ENCODE data around the gene GEMIN7.

GEMIN7 gene

DNA sequence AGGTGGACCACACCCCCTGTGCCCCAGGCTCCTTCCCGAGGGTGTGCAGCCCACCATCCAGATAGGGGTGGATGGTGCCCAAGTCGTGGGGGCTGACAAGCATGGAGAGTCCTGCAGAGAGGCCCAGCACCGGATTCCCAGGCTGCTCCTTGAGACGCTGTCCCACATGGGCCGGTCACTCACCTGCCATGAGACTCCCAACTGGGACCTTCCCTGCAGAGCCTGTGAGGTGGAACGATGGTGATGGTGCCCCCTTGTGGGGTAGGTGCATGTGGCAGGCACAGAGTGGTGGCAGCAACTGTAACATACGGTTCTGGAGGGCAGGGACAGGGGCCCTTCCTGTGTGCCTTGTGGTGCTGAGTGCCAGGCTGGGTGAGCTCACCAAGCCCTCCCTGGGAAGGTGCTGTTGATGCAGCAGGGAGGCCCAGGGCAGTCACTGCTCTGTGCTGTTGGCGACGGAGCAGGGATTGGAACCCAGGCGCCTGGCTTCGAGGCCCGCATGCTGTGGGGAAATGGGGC is 47.0 kb downstream of the GEMIN7 start:
- TF ChIP-seq CTCF (IDR thresholded peaks at IDR 0.05; ENCODE audit: low read depth, low read length) = peak; percentile 84
- H3K4me3 ChIP-seq (ENCODE audit: low read depth, low read length) = no peak overlapping the region

GRCh38 chr19:45126654-45127053 is 47.6 kb downstream of the GEMIN7 start:
- TF ChIP-seq CTCF (IDR thresholded peaks at IDR 0.05; ENCODE audit: low read depth, low read length) = no peak

DNA sequence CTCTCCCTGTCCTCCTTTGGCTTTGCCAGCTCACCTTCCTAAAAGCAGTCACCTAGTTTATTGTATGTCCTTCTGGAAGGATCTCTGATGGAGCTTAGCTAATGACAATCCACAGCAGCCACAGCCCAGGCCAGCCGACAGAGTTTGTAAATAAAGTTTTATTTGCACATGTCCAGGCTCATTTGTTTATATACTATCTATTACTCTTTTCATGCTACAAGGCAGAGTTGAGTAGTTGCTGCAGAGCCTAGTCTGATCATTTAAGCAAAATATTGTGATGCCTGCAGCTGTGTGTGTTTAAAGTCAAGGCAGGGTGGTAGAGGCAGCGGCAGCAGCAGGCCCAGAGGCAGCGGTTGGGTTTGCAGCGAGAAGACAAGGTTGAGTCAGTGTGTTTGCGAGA is 49.1 kb downstream of the GEMIN7 start:
- TF ChIP-seq CTCF (IDR thresholded peaks at IDR 0.05; ENCODE audit: low read depth, low read length) = no peak
- H3K4me3 ChIP-seq (ENCODE audit: low read depth, low read length) = no peak overlapping the region

More at GRCh38 chr19:45126654-45127053, 47.6 kb downstream of the GEMIN7 start:
- H3K4me3 ChIP-seq (ENCODE audit: low read depth, low read length) = no peak overlapping the region

GRCh38 chr19:45128806-45129205 is 49.7 kb downstream of the GEMIN7 start:
- no peak overlapping the region for H3K4me3 ChIP-seq (ENCODE audit: low read depth, low read length)
- TF ChIP-seq CTCF (IDR thresholded peaks at IDR 0.05; ENCODE audit: low read depth, low read length) = no peak

DNA sequence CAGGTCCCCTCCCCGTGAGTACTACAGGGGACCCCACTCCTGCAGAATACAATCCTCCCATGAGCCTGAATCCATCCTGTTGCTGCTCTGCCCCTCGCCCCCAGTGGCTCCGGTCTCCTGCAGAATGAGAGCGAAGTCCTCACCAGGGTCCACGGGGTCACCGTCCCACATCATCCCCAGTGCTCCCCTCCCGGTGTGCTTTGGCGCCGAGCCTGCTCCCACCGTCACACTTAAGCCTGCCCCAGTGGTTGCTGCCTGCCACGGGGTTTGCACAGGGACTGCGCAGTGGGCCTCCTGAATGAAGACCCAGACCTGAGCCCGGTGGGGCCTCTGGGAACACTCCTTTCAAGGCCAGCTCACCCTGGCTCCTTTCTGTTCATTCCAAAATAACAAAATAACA is 51.2 kb downstream of the GEMIN7 start:
- H3K4me3 ChIP-seq (ENCODE audit: low read depth, low read length) = no peak overlapping the region
- no peak for TF ChIP-seq CTCF (IDR thresholded peaks at IDR 0.05; ENCODE audit: low read depth, low read length)

DNA sequence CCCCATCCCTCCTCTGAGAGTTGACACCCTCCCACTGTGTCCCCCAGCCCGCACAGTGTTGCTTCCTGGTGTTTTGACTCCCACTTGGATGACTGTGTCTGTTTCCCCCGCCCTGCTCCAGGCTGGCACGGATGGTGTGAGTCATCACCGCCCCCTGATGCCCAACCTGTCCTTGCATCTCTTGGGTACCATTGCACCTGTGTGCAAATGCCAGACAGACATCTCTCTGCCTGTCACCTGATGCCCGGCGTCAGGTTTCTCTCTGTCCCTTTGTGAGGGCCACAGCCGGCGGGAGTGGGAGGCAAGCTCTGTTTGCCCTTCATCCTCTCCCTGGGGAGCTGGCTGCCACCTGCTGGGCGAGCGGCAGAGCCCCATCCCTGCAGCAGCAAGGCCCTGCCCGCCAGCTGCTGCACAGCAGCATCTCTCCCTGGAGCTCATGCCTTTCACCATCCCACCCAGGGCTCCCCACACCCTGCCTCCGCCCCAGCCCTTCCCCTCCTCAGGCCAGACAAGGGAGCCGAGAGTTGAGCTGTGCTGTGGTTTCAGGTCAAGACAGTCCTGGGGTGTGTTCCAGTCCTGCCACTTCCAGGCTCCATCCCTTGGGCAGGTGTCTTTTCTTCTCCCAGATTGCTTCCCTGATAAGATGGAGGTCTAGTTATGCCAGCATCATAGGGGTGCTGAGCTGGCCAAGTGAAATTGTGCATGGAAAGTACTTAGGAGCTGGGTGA is 52.0 kb downstream of the GEMIN7 start:
- H3K4me3 ChIP-seq (ENCODE audit: low read depth, low read length) = no peak overlapping the region
- TF ChIP-seq CTCF (IDR thresholded peaks at IDR 0.05; ENCODE audit: low read depth, low read length) = 0 out of 2 replicates have a peak, but pooled peaks have one; percentile 4

DNA sequence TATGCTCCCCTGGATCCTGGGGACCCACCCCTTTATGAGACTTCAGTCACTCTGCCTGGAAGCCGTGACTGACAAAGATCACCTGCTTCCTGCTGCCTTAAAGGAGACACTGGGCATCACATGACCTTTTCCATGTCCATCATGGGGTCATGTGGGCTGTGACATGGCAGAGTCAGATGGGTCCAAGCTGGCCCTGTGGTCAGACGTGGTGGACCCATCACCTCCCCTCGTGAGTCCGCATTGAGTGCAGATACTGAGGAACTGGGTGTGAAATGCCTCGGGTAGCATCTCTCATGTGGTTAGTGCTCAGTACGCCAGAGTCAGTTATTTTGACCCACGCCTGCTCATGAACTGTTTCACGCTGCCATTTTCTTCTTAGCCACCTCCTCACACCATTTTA is 54.6 kb downstream of the GEMIN7 start:
- no peak overlapping the region for H3K4me3 ChIP-seq (ENCODE audit: low read depth, low read length)
- TF ChIP-seq CTCF (IDR thresholded peaks at IDR 0.05; ENCODE audit: low read depth, low read length) = no peak

Data from WI38 (cell line).